K562 (cell line): ENCODE data around the gene ITGB3BP. TPM values are rescaled to one million over a fixed set of nuclear protein-coding genes. Genes with fewer than 3 reads are reported as not detected.

Experiments used
- ARID4B ChIP-seq: sonication (generic); formaldehyde crosslinking; IDR thresholded peaks from 2 replicates; pipeline ENCODE4 v1.8.0; 2022; ENCODE audit warnings: mild to moderate bottlenecking, missing genetic modification reagents
- BRD4 ChIP-seq: fragments of 200-600 bp; sonication (generic); IDR thresholded peaks from 2 replicates; pipeline ENCODE4 v1.6.1; 2017; ENCODE audit warnings: inconsistent platforms
- E2F8 ChIP-seq: fragments of 450-650 bp; IDR thresholded peaks from 2 replicates; pipeline ENCODE4 v1.7.1; 2018; ENCODE audit warnings: mild to moderate bottlenecking, low read depth; ENCODE audit not compliant: partially characterized antibody
- HINFP ChIP-seq: fragments of 450-650 bp; conservative IDR thresholded peaks from 2 replicates; pipeline ENCODE4 v1.6.1; 2016; ENCODE audit warnings: missing genetic modification characterization, low read depth, mild to moderate bottlenecking, control low read depth, missing compliant biosample characterization
- MXI1 ChIP-seq: IDR thresholded peaks from 2 replicates; pipeline ENCODE4 v1.6.1; 2011; ENCODE audit warnings: low read depth, mild to moderate bottlenecking, improper control_type of control experiment, low read length
- NCOA6 ChIP-seq: fragments of 450-650 bp; IDR thresholded peaks from 2 replicates; pipeline ENCODE4 v1.6.1; 2017; ENCODE audit warnings: mild to moderate bottlenecking
- PHF21A ChIP-seq: fragments of 450-650 bp; IDR thresholded peaks from 2 replicates; pipeline ENCODE4 v1.6.1; 2017; ENCODE audit warnings: low read depth, borderline replicate concordance
- PRMT5 ChIP-seq: sonication (generic); formaldehyde crosslinking; IDR thresholded peaks from 2 replicates; pipeline ENCODE4 v1.5.0; 2020; ENCODE audit warnings: missing genetic modification reagents
- SLC30A9 ChIP-seq: fragments of 250-450 bp; sonication (Bioruptor Pico); IDR thresholded peaks from 2 replicates; pipeline ENCODE4 v1.8.0; 2022; ENCODE audit warnings: mild to moderate bottlenecking, moderate library complexity
- SMAD3 ChIP-seq: fragments of 450-650 bp; formaldehyde crosslinking; conservative IDR thresholded peaks from 2 replicates; pipeline ENCODE4 v1.4.0; 2020; ENCODE audit warnings: mild to moderate bottlenecking
- STAT5B ChIP-seq: fragments of 250-450 bp; sonication (Bioruptor Pico); IDR thresholded peaks from 2 replicates; pipeline ENCODE4 v1.8.0; 2021; ENCODE audit warnings: mild to moderate bottlenecking, inconsistent platforms
- TARDBP ChIP-seq: fragments of 450-650 bp; IDR thresholded peaks from 2 replicates; pipeline ENCODE4 v1.6.1; 2016
- TEAD1 ChIP-seq, 2 experiments: fragments of 450-650 bp in 1 of 2; sonication (generic) in 1 of 2; formaldehyde crosslinking; IDR thresholded peaks; 2 replicates each; pipeline versions ENCODE4 v1.4.0 to v1.8.0; 2020 to 2022; ENCODE audit warnings: mild to moderate bottlenecking in 2 of 2, missing genetic modification reagents in 1 of 2
- TOE1 ChIP-seq, 2 experiments: fragments of 450-650 bp in 1 of 2; sonication (generic) in 1 of 2; formaldehyde crosslinking in 1 of 2; IDR thresholded peaks; 2 replicates each; pipeline versions ENCODE4 v1.7.1 to v1.8.0; 2016 to 2022; ENCODE audit warnings: borderline replicate concordance in 2 of 2, mild to moderate bottlenecking in 2 of 2, antibody characterized with exemption in 1 of 2, inconsistent platforms in 1 of 2, low read depth in 1 of 2, missing genetic modification reagents in 1 of 2, moderate library complexity in 1 of 2
- ZNF263 ChIP-seq: sonication (generic); formaldehyde crosslinking; IDR thresholded peaks from 2 replicates; pipeline ENCODE4 v1.8.0; 2022; ENCODE audit warnings: mild to moderate bottlenecking, missing genetic modification reagents, borderline replicate concordance
- ZNF398 ChIP-seq: fragments of 250-450 bp; sonication (Bioruptor Pico); IDR thresholded peaks from 2 replicates; pipeline ENCODE4 v1.8.0; 2021; ENCODE audit warnings: moderate library complexity, mild to moderate bottlenecking, inconsistent platforms
- polyA plus RNA-seq, 8 experiments: library from polyadenylated mRNA; depleted of rRNA in 4 of 8; stranded (reverse) in 5 of 8; unstranded in 3 of 8; fragments of >200 nt; fragmentation: Nextera tagmentation in 2 of 8; fragmentation: Illumina TruSeq in 1 of 8; extraction: Ambion mirVana in 2 of 8; extraction: Trizol in 1 of 8; gene quantifications; 2 replicates each; pipeline versions ENCODE4 v1.2.1 to v1.2.3, GENCODE V29; 2011 to 2014; ENCODE audit warnings: inconsistent platforms in 1 of 8, missing spikeins in 1 of 8
- total RNA-seq, 7 experiments: library from RNA; depleted of rRNA in 6 of 7; stranded (reverse); fragments of >200 nt in 6 of 7; fragmentation: Illumina TruSeq in 2 of 7; extraction: Trizol in 2 of 7; gene quantifications; 2 replicates each; pipeline versions ENCODE4 v1.2.1 to v1.2.3, GENCODE V29; 2011 to 2021; ENCODE audit warnings: low replicate concordance in 1 of 7

Gene ITGB3BP
- total and polyA plus RNA-seq, 9 of the 15 experiments (the other 6 are each of a cell fraction or from before 2014, with no cell fraction given), result 62.8 to 151 (median 110) TPM

- peak; percentile 76 for TF ChIP-seq ARID4B
- no peak; the same call in 1 of the 2 replicates for TF ChIP-seq ZNF263
- no peak for TF ChIP-seq ZNF398 (CRISPR knock-in tag)
- TF ChIP-seq PHF21A, result peak; percentile 88; the same call in 1 of the 2 replicates
- peak; percentile 44; the same call in 1 of the 2 replicates for TF ChIP-seq BRD4
- no peak for TF ChIP-seq STAT5B
- peak; percentile 84 for TF ChIP-seq MXI1
- TF ChIP-seq E2F8, result peak; percentile 99
- TF ChIP-seq TOE1 (IDR thresholded peaks at IDR 0.05; ENCODE audit: borderline replicate concordance), result peak; percentile 95
- no peak; the same call in 1 of the 2 replicates for TF ChIP-seq TOE1 (CRISPR knock-in tag; IDR thresholded peaks at IDR 0.05; ENCODE audit: borderline replicate concordance, low read depth)
- TF ChIP-seq TEAD1 (CRISPR knock-in tag; IDR thresholded peaks at IDR 0.05), result peak; percentile 61 to 81; a peak in 3 of 4 replicates
- TF ChIP-seq NCOA6, result no peak
- TF ChIP-seq SMAD3, result peak; percentile 74; the same call in 1 of the 2 replicates
- peak; percentile 93 for TF ChIP-seq TARDBP
- TF ChIP-seq SLC30A9 (CRISPR knock-in tag), result no peak
- no peak for TF ChIP-seq HINFP (tag)
- no peak for TF ChIP-seq PRMT5 (CRISPR knock-in tag)
These were observed at the start of gene ITGB3BP, which contains the start of gene EFCAB7 (continued) for GRCh38 chr1:63522891-63523728.
